Measurements from ENCODE around the gene ANKRD13A. TPM values are rescaled to one million over a fixed set of nuclear protein-coding genes. Genes with fewer than 3 reads are reported as not detected.

ANKRD13A gene
- polyA plus RNA-seq, 1 experiment: 268 TPM

- no peak for DNase-seq (ENCODE audit: low read depth)
- Histone ChIP-seq H3K36me3 (ENCODE audit: control insufficient read depth, insufficient read depth, low read length) (peaks cover 11% of the 10 kb centered on the region), H3K4me3 (ENCODE audit: low read depth, low read length) (no peak overlapping the region), H3K27me3 (ENCODE audit: control insufficient read depth, insufficient read depth, low read length) (no peaks in the 10 kb centered on the region)
- POLR2A ChIA-PET: no interaction called here
- TF ChIP-seq CTCF (IDR thresholded peaks at IDR 0.05; ENCODE audit: insufficient read depth, low read depth, low read length): no peak
- CTCF ChIA-PET: interaction anchor here (1.2 kb wide), 1 partner anchor 121 kb away, joined by 4 read pairs; no protein-coding TSS in a partner anchor
Observed at GRCh38 chr12:109966546-109966945, 32.7 kb upstream of the ANKRD13A start.

GRCh38 chr12:109967383-109968031 lies 31.7 kb upstream of the ANKRD13A start:
- Histone ChIP-seq H3K4me3 (ENCODE audit: low read depth, low read length) (no peak overlapping the region), H3K27me3 (ENCODE audit: control insufficient read depth, insufficient read depth, low read length) (no peaks in the 10 kb centered on the region), H3K36me3 (ENCODE audit: control insufficient read depth, insufficient read depth, low read length) (peaks cover 9% of the 10 kb centered on the region)
- CTCF ChIA-PET: interaction anchor here (1.1 to 1.2 kb wide), 2 partner anchors 11 to 122 kb away, joined by 3 to 4 read pairs; no protein-coding TSS in a partner anchor
- POLR2A ChIA-PET: no interaction called here
- no peak for TF ChIP-seq CTCF (IDR thresholded peaks at IDR 0.05; ENCODE audit: insufficient read depth, low read depth, low read length)
- DNase-seq (ENCODE audit: low read depth): no peak

GRCh38 chr12:109968032-109968420 lies 31.2 kb upstream of the ANKRD13A start:
- no peaks in the 10 kb centered on the region for H3K27me3 ChIP-seq (ENCODE audit: control insufficient read depth, insufficient read depth, low read length)
- ChIA-PET CTCF (interaction anchor here (1.1 kb wide), 1 partner anchor 11 kb away, joined by 3 read pairs; no protein-coding TSS in a partner anchor), POLR2A (no interaction called here)
- no peak for DNase-seq (ENCODE audit: low read depth)
- TF ChIP-seq CTCF (IDR thresholded peaks at IDR 0.05; ENCODE audit: insufficient read depth, low read depth, low read length): no peak
- peaks cover 9% of the 10 kb centered on the region for H3K36me3 ChIP-seq (ENCODE audit: control insufficient read depth, insufficient read depth, low read length)
- no peak overlapping the region for H3K4me3 ChIP-seq (ENCODE audit: low read depth, low read length)

DNA sequence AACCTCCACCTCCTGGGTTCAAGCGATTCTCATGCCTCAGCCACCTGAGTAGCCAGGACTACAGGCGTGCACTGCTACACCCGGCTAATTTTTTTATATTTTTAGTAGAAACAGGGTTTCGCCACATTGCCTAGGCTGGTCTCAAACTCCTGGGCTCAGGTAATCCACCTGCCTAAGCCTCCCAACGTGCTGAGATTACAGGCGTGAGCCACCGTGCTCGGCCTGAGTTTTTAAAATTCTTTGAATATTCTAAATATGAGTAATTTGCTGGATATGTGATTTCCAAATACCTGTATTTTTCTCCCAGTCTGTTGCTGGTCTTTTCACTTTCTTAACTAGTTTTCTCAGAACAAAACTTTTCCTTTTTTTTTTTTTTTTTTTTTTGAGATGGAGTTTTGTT lies 30.4 kb upstream of the ANKRD13A start:
- Histone ChIP-seq H3K27me3 (ENCODE audit: control insufficient read depth, insufficient read depth, low read length) (no peaks in the 10 kb centered on the region), H3K4me3 (ENCODE audit: low read depth, low read length) (no peak overlapping the region), H3K36me3 (ENCODE audit: control insufficient read depth, insufficient read depth, low read length) (peaks cover 9% of the 10 kb centered on the region)
- no peak for TF ChIP-seq CTCF (IDR thresholded peaks at IDR 0.05; ENCODE audit: insufficient read depth, low read depth, low read length)
- ChIA-PET POLR2A (no interaction called here), CTCF (no interaction called here)
- no peak for DNase-seq (ENCODE audit: low read depth)

DNA sequence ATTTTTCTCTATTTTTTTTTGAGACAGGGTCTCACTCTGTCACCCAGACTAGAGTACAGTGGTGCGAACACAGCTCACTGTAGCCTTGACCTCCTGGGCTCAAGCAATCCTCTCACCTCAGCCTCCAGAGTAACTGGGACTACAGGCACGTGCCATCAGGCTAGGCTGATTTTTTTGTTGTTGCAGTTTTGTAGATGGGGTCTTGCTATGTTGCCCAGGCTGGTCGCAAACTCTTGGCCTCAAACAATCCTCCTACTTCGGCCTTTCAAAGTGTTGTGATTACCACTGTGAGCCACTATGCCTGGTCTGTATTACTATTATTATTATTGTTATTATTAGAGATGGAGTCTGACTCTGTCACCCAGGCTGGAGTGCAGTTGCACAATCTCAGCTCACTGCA lies 26.4 kb upstream of the ANKRD13A start:
- POLR2A ChIA-PET: no interaction called here
- TF ChIP-seq CTCF (IDR thresholded peaks at IDR 0.05; ENCODE audit: insufficient read depth, low read depth, low read length): no peak

More for the DNA sequence above, 26.4 kb upstream of the ANKRD13A start:
- Histone ChIP-seq H3K27me3 (ENCODE audit: control insufficient read depth, insufficient read depth, low read length) (no peaks in the 10 kb centered on the region), H3K4me3 (ENCODE audit: low read depth, low read length) (no peak overlapping the region), H3K36me3 (ENCODE audit: control insufficient read depth, insufficient read depth, low read length) (peaks cover 12% of the 10 kb centered on the region)
- CTCF ChIA-PET: no interaction called here
- no peak for DNase-seq (ENCODE audit: low read depth)

All from BJ (cell line).